ENCODE measurements around the gene FSTL3.
"Not testable (repeated sequence)": the region's sequence is repeated elsewhere in the genome, so short reads cannot be mapped to it uniquely, and the experiment has no call there.

The FSTL3 gene

GRCh38 chr19:682678-683320 lies 6.6 kb downstream of the FSTL3 start:
- no peak for DNase-seq

- no peak for DNase-seq
Observed at GRCh38 chr19:685454-685931, 9.3 kb downstream of the FSTL3 start.

GRCh38 chr19:686589-687297 lies 10.6 kb downstream of the FSTL3 start:
- DNase-seq = no peak

- DNase-seq = no peak
Observed at GRCh38 chr19:687569-688166, 11.5 kb downstream of the FSTL3 start.

GRCh38 chr19:688214-688613 lies 12.0 kb downstream of the FSTL3 start:
- DNase-seq = no peak

GRCh38 chr19:688992-689391 lies 12.8 kb downstream of the FSTL3 start:
- no peak for DNase-seq

- DNase-seq = no peak
Observed at GRCh38 chr19:690203-690602, 14.0 kb downstream of the FSTL3 start.

GRCh38 chr19:694481-695351 lies 18.5 kb downstream of the FSTL3 start:
- DNase-seq = no peak

GRCh38 chr19:695352-695949 lies 19.3 kb downstream of the FSTL3 start, which contains the start of gene PRSS57:
PRSS57 (minus strand) TSS chr19:695452; CDS start chr19:695430, 22 bp downstream.
- DNase-seq = no peak

GRCh38 chr19:698529-698928 lies 22.3 kb downstream of the FSTL3 start:
- not testable (repeated sequence) for DNase-seq

GRCh38 chr19:699885-700284 lies 23.7 kb downstream of the FSTL3 start:
- not testable (repeated sequence) for DNase-seq

GRCh38 chr19:702847-703246 lies 26.7 kb downstream of the FSTL3 start:
- not testable (repeated sequence) for DNase-seq

- no peak for DNase-seq
Observed at GRCh38 chr19:703329-703650, 27.1 kb downstream of the FSTL3 start.

GRCh38 chr19:703651-704446 lies 27.7 kb downstream of the FSTL3 start:
- DNase-seq = peak; percentile 68

- no peak for DNase-seq
Observed at GRCh38 chr19:704447-704741, 28.2 kb downstream of the FSTL3 start.

- no peak for DNase-seq
Observed at GRCh38 chr19:708154-709143, 32.3 kb downstream of the FSTL3 start, which contains the start of gene PALM. PALM (plus strand) TSS chr19:708935; CDS start chr19:709147, 212 bp downstream.

GRCh38 chr19:709196-709964 lies 33.2 kb downstream of the FSTL3 start:
- DNase-seq = no peak

- DNase-seq = no peak
Observed at GRCh38 chr19:709965-710571, 33.9 kb downstream of the FSTL3 start.

GRCh38 chr19:710767-711166 lies 34.6 kb downstream of the FSTL3 start:
- DNase-seq = no peak

Measured in CD4-positive, alpha-beta T cell treated with Interleukin-10 for 1 hour (primary cell).